Tibial nerve (tissue), 4 donors: ENCODE measurements around the gene INPP5A. TPM values are rescaled to one million over a fixed set of nuclear protein-coding genes. Genes with fewer than 3 reads are reported as not detected.

Experiments
- DNase-seq, 2 donors: peaks; one replicate each; pipeline ENCODE4 v3.0.0-alpha.2; 2019; ENCODE audit warnings: low spot score in 2 of 2
- H3K27ac ChIP-seq, 4 donors: fragments of 200-600 bp; sonication (generic) in 3 of 4; one replicate each; pipeline ENCODE4 v1.5.1; 2017 to 2019; ENCODE audit warnings: mild to moderate bottlenecking in 1 of 4
- H3K27me3 ChIP-seq, 2 donors: fragments of 200-600 bp; sonication (generic) in 1 of 2; one replicate each; pipeline versions ENCODE4 v1.5.1 to v1.6.0; 2017 to 2019
- H3K36me3 ChIP-seq, 3 donors: fragments of 200-600 bp; sonication (generic); one replicate each; pipeline ENCODE4 v1.5.1; 2018 to 2019
- H3K4me1 ChIP-seq, 4 donors: fragments of 200-600 bp; sonication (generic) in 3 of 4; one replicate each; pipeline ENCODE4 v1.5.1; 2017 to 2019
- H3K4me3 ChIP-seq, 4 donors: fragments of 200-600 bp; sonication (generic) in 3 of 4; one replicate each; pipeline ENCODE4 v1.5.1; 2017 to 2019; ENCODE audit warnings: mild to moderate bottlenecking in 1 of 4, moderate library complexity in 1 of 4
- H3K9me3 ChIP-seq, 4 donors: fragments of 200-600 bp; sonication (generic) in 3 of 4; one replicate each; pipeline ENCODE4 v1.5.1; 2017 to 2019
- CTCF ChIP-seq, 5 experiments: fragments of 200-600 bp in 3 of 5; fragments of 450-650 bp in 2 of 5; sonication (generic) in 3 of 5; IDR thresholded peaks; one replicate each; pipeline ENCODE4 v1.5.1; 2016 to 2019; ENCODE audit warnings: antibody characterized with exemption in 5 of 5, mild to moderate bottlenecking in 3 of 5, moderate library complexity in 2 of 5
- EP300 ChIP-seq, 2 donors: sonication (generic); formaldehyde crosslinking; IDR thresholded peaks; one replicate each; pipeline ENCODE4 v1.6.1; 2017; ENCODE audit warnings: antibody characterized with exemption in 2 of 2, mild to moderate bottlenecking in 1 of 2
- POLR2A ChIP-seq, 2 donors: fragments of 450-650 bp; IDR thresholded peaks; one replicate each; pipeline ENCODE4 v1.6.1; 2017; ENCODE audit warnings: antibody characterized with exemption in 2 of 2, mild to moderate bottlenecking in 2 of 2, moderate library complexity in 2 of 2
- WGBS, 2 donors: methylation state at CpG; one replicate each; pipeline ENCODE4 v1.1.5; 2018; 5-methylcytosine and 5-hydroxymethylcytosine counted together
- total RNA-seq, 4 donors: library from RNA; depleted of rRNA; stranded (reverse); fragments of >200 nt; gene quantifications; one replicate each; pipeline ENCODE4 v1.1.0, GENCODE V29; 2016

Gene INPP5A
- total RNA-seq, 4 donors from 2014 or later, result 73.8 to 101 (median 86.2) TPM

- Histone ChIP-seq H3K27ac (no peak overlapping the region), H3K4me1 (no peaks in the 10 kb centered on the region), H3K4me3 (no peak overlapping the region), H3K9me3 (no peaks in the 10 kb centered on the region), H3K36me3 (peaks cover 0 to 91% (median 0%) of the 10 kb centered on the region in 3 donors), H3K27me3 (no peaks in the 10 kb centered on the region)
- 88 to 90% methylated on average over 15 to 17 of the region's 18 CpGs for WGBS, 2 donors
- DNase-seq, result no peak
- TF ChIP-seq CTCF (IDR thresholded peaks at IDR 0.05), result no peak
- no peak for TF ChIP-seq POLR2A (IDR thresholded peaks at IDR 0.05)
- TF ChIP-seq EP300 (IDR thresholded peaks at IDR 0.05), result no peak
Measured at GRCh38 chr10:132754071-132754470, 216.5 kb downstream of the INPP5A start.

- no peak overlapping the region for H3K4me3 ChIP-seq
- TF ChIP-seq CTCF (IDR thresholded peaks at IDR 0.05) (no peak), POLR2A (IDR thresholded peaks at IDR 0.05) (no peak), EP300 (IDR thresholded peaks at IDR 0.05) (no peak)
- 95 to 96% methylated on average over 15 of the region's 15 CpGs for WGBS, 2 donors
- no peak for DNase-seq
- H3K4me1 ChIP-seq, result no peaks in the 10 kb centered on the region
- no peaks in the 10 kb centered on the region for H3K27me3 ChIP-seq
- H3K36me3 ChIP-seq, result peaks cover 0 to 91% (median 0%) of the 10 kb centered on the region in 3 donors
- H3K9me3 ChIP-seq, result no peaks in the 10 kb centered on the region
- H3K27ac ChIP-seq, result no peak overlapping the region
Measured at GRCh38 chr10:132755166-132755711, 217.7 kb downstream of the INPP5A start.

- TF ChIP-seq CTCF (IDR thresholded peaks at IDR 0.05) (no peak), EP300 (IDR thresholded peaks at IDR 0.05) (no peak), POLR2A (IDR thresholded peaks at IDR 0.05) (no peak)
- Histone ChIP-seq H3K4me1 (no peaks in the 10 kb centered on the region), H3K27ac (no peak overlapping the region), H3K9me3 (no peaks in the 10 kb centered on the region), H3K36me3 (peaks cover 0 to 93% (median 3%) of the 10 kb centered on the region in 3 donors), H3K4me3 (no peak overlapping the region), H3K27me3 (no peaks in the 10 kb centered on the region)
- no peak for DNase-seq
- 95 to 96% methylated on average over 14 of the region's 14 CpGs for WGBS, 2 donors
Measured at GRCh38 chr10:132756591-132756990, 219.0 kb downstream of the INPP5A start.

- H3K27me3 ChIP-seq, result no peaks in the 10 kb centered on the region
- H3K9me3 ChIP-seq, result no peaks in the 10 kb centered on the region
- no peak for TF ChIP-seq POLR2A (IDR thresholded peaks at IDR 0.05)
- no peak for TF ChIP-seq CTCF (IDR thresholded peaks at IDR 0.05)
- no peak for TF ChIP-seq EP300 (IDR thresholded peaks at IDR 0.05)
- no peak overlapping the region for H3K4me3 ChIP-seq
- no peak for DNase-seq
- no peaks in the 10 kb centered on the region for H3K4me1 ChIP-seq
- H3K27ac ChIP-seq, result no peak overlapping the region
- 96 to 97% methylated on average over 25 to 27 of the region's 27 CpGs for WGBS, 2 donors
- peaks cover 0 to 93% (median 3%) of the 10 kb centered on the region in 3 donors for H3K36me3 ChIP-seq
Measured at GRCh38 chr10:132757171-132757570, 219.6 kb downstream of the INPP5A start.

- Histone ChIP-seq H3K9me3 (no peaks in the 10 kb centered on the region), H3K27me3 (no peaks in the 10 kb centered on the region), H3K27ac (no peak overlapping the region), H3K4me3 (no peak overlapping the region), H3K4me1 (no peaks in the 10 kb centered on the region), H3K36me3 (peaks cover 0 to 76% (median 3%) of the 10 kb centered on the region in 3 donors)
- TF ChIP-seq POLR2A (IDR thresholded peaks at IDR 0.05) (no peak), EP300 (IDR thresholded peaks at IDR 0.05) (no peak), CTCF (IDR thresholded peaks at IDR 0.05) (no peak)
- WGBS, 2 donors, result 95 to 99% methylated on average over 14 of the region's 14 CpGs
- no peak for DNase-seq
Measured at GRCh38 chr10:132758865-132759264, 221.3 kb downstream of the INPP5A start.
